Measurements from ENCODE around the gene TMOD3.
"Not testable (repeated sequence)": the region's sequence is repeated elsewhere in the genome, so short reads cannot be mapped to it uniquely, and the experiment has no call there.

DNA sequence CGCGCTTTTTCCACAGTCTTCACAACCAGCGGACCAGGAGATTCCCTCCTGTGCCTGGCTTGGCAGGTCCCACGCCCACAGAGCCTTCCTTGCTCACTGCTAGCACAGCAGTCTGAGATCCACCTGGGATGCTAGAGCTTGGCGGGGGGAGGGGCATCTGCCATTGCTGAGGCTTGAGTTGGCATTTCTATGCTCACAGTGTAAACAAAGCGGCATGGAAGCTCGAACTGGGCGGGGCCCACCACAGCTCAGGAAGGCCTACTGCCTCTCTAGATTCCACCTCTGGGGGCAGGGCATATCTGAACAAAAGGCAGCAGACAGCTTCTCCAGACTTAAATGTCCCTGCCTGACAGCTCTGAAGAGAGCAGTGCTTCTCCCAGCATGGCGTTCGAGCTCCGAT lies 42.3 kb upstream of the TMOD3 start:
- TF ChIP-seq, protein P1, sequence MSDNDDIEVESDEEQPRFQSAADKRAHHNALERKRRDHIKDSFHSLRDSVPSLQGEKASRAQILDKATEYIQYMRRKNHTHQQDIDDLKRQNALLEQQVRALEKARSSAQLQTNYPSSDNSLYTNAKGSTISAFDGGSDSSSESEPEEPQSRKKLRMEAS (IDR thresholded peaks at IDR 0.05; ENCODE audit: low read depth, low read length): not testable (repeated sequence)
- TF ChIP-seq POLR2A (IDR thresholded peaks at IDR 0.05; ENCODE audit: extremely low read depth, insufficient read length): not testable (repeated sequence)

Data from NB4 (cell line).